Fibroblast of lung (primary cell): ENCODE measurements around the gene ROMO1.

Experiments
- EZH2 ChIP-seq: IDR thresholded peaks from 2 replicates; pipeline ENCODE4 v1.5.1; 2012; ENCODE audit warnings: low read length, control low read depth, mild to moderate bottlenecking; ENCODE audit errors: missing control alignments
- TF ChIP-seq, protein P1 (sequence below), 2 donors: IDR thresholded peaks in 1 of 2; conservative IDR thresholded peaks in 1 of 2; 1 replicate in 1 of 2; 2 replicates in 1 of 2; pipeline ENCODE4 v1.5.1; 2011 to 2012; ENCODE audit warnings: low read length in 2 of 2, control low read depth in 1 of 2, inconsistent platforms in 1 of 2, low read depth in 1 of 2, mild to moderate bottlenecking in 1 of 2

DNA sequence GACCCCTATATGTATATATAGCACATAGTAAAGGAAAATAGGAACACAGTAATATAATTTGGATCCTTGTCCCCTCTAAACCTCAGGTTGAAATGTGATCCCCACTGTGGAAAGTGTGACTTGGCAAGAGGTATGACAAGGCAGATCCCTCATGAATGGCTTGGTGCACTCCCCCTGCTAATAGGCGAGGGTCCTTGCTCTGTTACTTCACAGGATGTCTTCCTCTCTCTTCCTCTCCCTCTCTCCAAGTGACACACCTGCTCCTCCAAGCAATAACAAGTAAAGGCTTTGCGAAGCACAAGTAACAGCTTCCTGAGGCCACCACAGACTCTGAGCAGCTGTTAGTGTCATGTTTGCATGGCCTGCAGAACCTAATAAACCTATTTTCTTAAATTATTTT lies 16.4 kb downstream of the ROMO1 start:
- TF ChIP-seq, protein P1, sequence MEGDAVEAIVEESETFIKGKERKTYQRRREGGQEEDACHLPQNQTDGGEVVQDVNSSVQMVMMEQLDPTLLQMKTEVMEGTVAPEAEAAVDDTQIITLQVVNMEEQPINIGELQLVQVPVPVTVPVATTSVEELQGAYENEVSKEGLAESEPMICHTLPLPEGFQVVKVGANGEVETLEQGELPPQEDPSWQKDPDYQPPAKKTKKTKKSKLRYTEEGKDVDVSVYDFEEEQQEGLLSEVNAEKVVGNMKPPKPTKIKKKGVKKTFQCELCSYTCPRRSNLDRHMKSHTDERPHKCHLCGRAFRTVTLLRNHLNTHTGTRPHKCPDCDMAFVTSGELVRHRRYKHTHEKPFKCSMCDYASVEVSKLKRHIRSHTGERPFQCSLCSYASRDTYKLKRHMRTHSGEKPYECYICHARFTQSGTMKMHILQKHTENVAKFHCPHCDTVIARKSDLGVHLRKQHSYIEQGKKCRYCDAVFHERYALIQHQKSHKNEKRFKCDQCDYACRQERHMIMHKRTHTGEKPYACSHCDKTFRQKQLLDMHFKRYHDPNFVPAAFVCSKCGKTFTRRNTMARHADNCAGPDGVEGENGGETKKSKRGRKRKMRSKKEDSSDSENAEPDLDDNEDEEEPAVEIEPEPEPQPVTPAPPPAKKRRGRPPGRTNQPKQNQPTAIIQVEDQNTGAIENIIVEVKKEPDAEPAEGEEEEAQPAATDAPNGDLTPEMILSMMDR (conservative IDR thresholded peaks at IDR 0.05 in 1 of 2, IDR thresholded peaks at IDR 0.05 in 1 of 2; ENCODE audit: low read depth in 1 of 2, low read length in 2 of 2), result no peak
- no peak for TF ChIP-seq EZH2
